Measurements from ENCODE around the gene GM2A.
"Not testable (repeated sequence)": the region's sequence is repeated elsewhere in the genome, so short reads cannot be mapped to it uniquely, and the experiment has no call there.

Gene GM2A

GRCh38 chr5:151285683-151286082 lies 32.7 kb downstream of the GM2A start:
- no peak overlapping the region for H2AFZ ChIP-seq (ENCODE audit: low read length, unreplicated experiment)
- peak overlapping the region; percentile 40 for H3K4me3 ChIP-seq (ENCODE audit: low read depth, low read length)
- H3K27ac ChIP-seq (ENCODE audit: low read depth, low read length): no peak overlapping the region
- peaks cover 28% of the 10 kb centered on the region; the same call in 1 of the 2 replicates for H3K27me3 ChIP-seq (ENCODE audit: insufficient read depth, low read length)
- no peaks in the 10 kb centered on the region for H3K4me1 ChIP-seq (ENCODE audit: control insufficient read depth, insufficient read depth, low read length, unreplicated experiment)
- no peaks in the 10 kb centered on the region for H3K79me2 ChIP-seq (ENCODE audit: control insufficient read depth, insufficient read depth, low read length, unreplicated experiment)
- no peaks in the 10 kb centered on the region for H3K36me3 ChIP-seq (ENCODE audit: insufficient read depth, low read length)

GRCh38 chr5:151286246-151286645 lies 33.3 kb downstream of the GM2A start:
- no peaks in the 10 kb centered on the region for H3K4me1 ChIP-seq (ENCODE audit: control insufficient read depth, insufficient read depth, low read length, unreplicated experiment)
- no peaks in the 10 kb centered on the region for H3K79me2 ChIP-seq (ENCODE audit: control insufficient read depth, insufficient read depth, low read length, unreplicated experiment)
- no peak overlapping the region for H2AFZ ChIP-seq (ENCODE audit: low read length, unreplicated experiment)
- H3K27me3 ChIP-seq (ENCODE audit: insufficient read depth, low read length): peaks cover 28% of the 10 kb centered on the region; the same call in 1 of the 2 replicates
- peak overlapping the region; percentile 40 for H3K4me3 ChIP-seq (ENCODE audit: low read depth, low read length)
- no peaks in the 10 kb centered on the region for H3K36me3 ChIP-seq (ENCODE audit: insufficient read depth, low read length)
- H3K27ac ChIP-seq (ENCODE audit: low read depth, low read length): no peak overlapping the region

GRCh38 chr5:151288180-151288579 lies 35.2 kb downstream of the GM2A start:
- H2AFZ ChIP-seq (ENCODE audit: low read length, unreplicated experiment): no peak overlapping the region
- no peaks in the 10 kb centered on the region for H3K36me3 ChIP-seq (ENCODE audit: insufficient read depth, low read length)

GRCh38 chr5:151293624-151294023 lies 40.6 kb downstream of the GM2A start:
- Histone ChIP-seq H3K4me1 (ENCODE audit: control insufficient read depth, insufficient read depth, low read length, unreplicated experiment) (no peaks in the 10 kb centered on the region), H3K27ac (ENCODE audit: low read depth, low read length) (no peak overlapping the region), H3K36me3 (ENCODE audit: insufficient read depth, low read length) (no peaks in the 10 kb centered on the region), H3K4me3 (ENCODE audit: low read depth, low read length) (no peak overlapping the region), H3K27me3 (ENCODE audit: insufficient read depth, low read length) (no peaks in the 10 kb centered on the region), H3K79me2 (ENCODE audit: control insufficient read depth, insufficient read depth, low read length, unreplicated experiment) (no peaks in the 10 kb centered on the region), H2AFZ (ENCODE audit: low read length, unreplicated experiment) (no peak overlapping the region)

More at GRCh38 chr5:151288180-151288579, 35.2 kb downstream of the GM2A start:
- Histone ChIP-seq H3K4me3 (ENCODE audit: low read depth, low read length) (no peak overlapping the region), H3K79me2 (ENCODE audit: control insufficient read depth, insufficient read depth, low read length, unreplicated experiment) (no peaks in the 10 kb centered on the region), H3K4me1 (ENCODE audit: control insufficient read depth, insufficient read depth, low read length, unreplicated experiment) (no peaks in the 10 kb centered on the region), H3K27ac (ENCODE audit: low read depth, low read length) (no peak overlapping the region), H3K27me3 (ENCODE audit: insufficient read depth, low read length) (peaks cover 26% of the 10 kb centered on the region; the same call in 1 of the 2 replicates)

- Histone ChIP-seq H3K79me2 (ENCODE audit: control insufficient read depth, insufficient read depth, low read length, unreplicated experiment) (no peaks in the 10 kb centered on the region), H3K27me3 (ENCODE audit: insufficient read depth, low read length) (peaks cover 8% of the 10 kb centered on the region), H3K27ac (ENCODE audit: low read depth, low read length) (no peak overlapping the region), H2AFZ (ENCODE audit: low read length, unreplicated experiment) (no peak overlapping the region), H3K4me3 (ENCODE audit: low read depth, low read length) (no peak overlapping the region), H3K36me3 (ENCODE audit: insufficient read depth, low read length) (no peaks in the 10 kb centered on the region), H3K4me1 (ENCODE audit: control insufficient read depth, insufficient read depth, low read length, unreplicated experiment) (no peaks in the 10 kb centered on the region)
These were observed 42.2 kb downstream of the GM2A start for GRCh38 chr5:151295138-151295537.

- H2AFZ ChIP-seq (ENCODE audit: low read length, unreplicated experiment): no peak overlapping the region
- peaks cover 16% of the 10 kb centered on the region for H3K27me3 ChIP-seq (ENCODE audit: insufficient read depth, low read length)
- H3K27ac ChIP-seq (ENCODE audit: low read depth, low read length): no peak overlapping the region
- H3K4me1 ChIP-seq (ENCODE audit: control insufficient read depth, insufficient read depth, low read length, unreplicated experiment): no peaks in the 10 kb centered on the region
- H3K36me3 ChIP-seq (ENCODE audit: insufficient read depth, low read length): no peaks in the 10 kb centered on the region
- no peak overlapping the region for H3K4me3 ChIP-seq (ENCODE audit: low read depth, low read length)
- no peaks in the 10 kb centered on the region for H3K79me2 ChIP-seq (ENCODE audit: control insufficient read depth, insufficient read depth, low read length, unreplicated experiment)
These were observed 42.9 kb downstream of the GM2A start for GRCh38 chr5:151295791-151296477.

GRCh38 chr5:151296478-151296830 lies 43.5 kb downstream of the GM2A start:
- Histone ChIP-seq H3K36me3 (ENCODE audit: insufficient read depth, low read length) (no peaks in the 10 kb centered on the region), H3K79me2 (ENCODE audit: control insufficient read depth, insufficient read depth, low read length, unreplicated experiment) (no peaks in the 10 kb centered on the region), H2AFZ (ENCODE audit: low read length, unreplicated experiment) (no peak overlapping the region), H3K4me3 (ENCODE audit: low read depth, low read length) (no peak overlapping the region), H3K4me1 (ENCODE audit: control insufficient read depth, insufficient read depth, low read length, unreplicated experiment) (no peaks in the 10 kb centered on the region), H3K27ac (ENCODE audit: low read depth, low read length) (no peak overlapping the region), H3K27me3 (ENCODE audit: insufficient read depth, low read length) (peaks cover 22% of the 10 kb centered on the region)

- no peak overlapping the region for H3K27ac ChIP-seq (ENCODE audit: low read depth, low read length)
- no peak overlapping the region for H2AFZ ChIP-seq (ENCODE audit: low read length, unreplicated experiment)
- no peaks in the 10 kb centered on the region for H3K4me1 ChIP-seq (ENCODE audit: control insufficient read depth, insufficient read depth, low read length, unreplicated experiment)
- no peaks in the 10 kb centered on the region for H3K36me3 ChIP-seq (ENCODE audit: insufficient read depth, low read length)
- H3K4me3 ChIP-seq (ENCODE audit: low read depth, low read length): no peak overlapping the region
- peaks cover 27% of the 10 kb centered on the region for H3K27me3 ChIP-seq (ENCODE audit: insufficient read depth, low read length)
- H3K79me2 ChIP-seq (ENCODE audit: control insufficient read depth, insufficient read depth, low read length, unreplicated experiment): no peaks in the 10 kb centered on the region
These were observed 44.0 kb downstream of the GM2A start for GRCh38 chr5:151296974-151297373.

- no peak overlapping the region for H3K27ac ChIP-seq (ENCODE audit: low read depth, low read length)
- H3K4me1 ChIP-seq (ENCODE audit: control insufficient read depth, insufficient read depth, low read length, unreplicated experiment): no peaks in the 10 kb centered on the region
- H3K4me3 ChIP-seq (ENCODE audit: low read depth, low read length): no peak overlapping the region
- no peak overlapping the region for H2AFZ ChIP-seq (ENCODE audit: low read length, unreplicated experiment)
- no peaks in the 10 kb centered on the region for H3K79me2 ChIP-seq (ENCODE audit: control insufficient read depth, insufficient read depth, low read length, unreplicated experiment)
- no peaks in the 10 kb centered on the region for H3K36me3 ChIP-seq (ENCODE audit: insufficient read depth, low read length)
- H3K27me3 ChIP-seq (ENCODE audit: insufficient read depth, low read length): peaks cover 38% of the 10 kb centered on the region
These were observed 45.3 kb downstream of the GM2A start for GRCh38 chr5:151298063-151298855.

GRCh38 chr5:151303666-151304065 lies 50.7 kb downstream of the GM2A start, which contains the start of gene SLC36A3:
Gene SLC36A3, minus strand, starts transcription at chr5:151303766. Its CDS starts 412 bp downstream, at chr5:151303354.
- no peak within 1 kb of the TSS for H2AFZ ChIP-seq (ENCODE audit: low read length, unreplicated experiment)
- H3K27ac ChIP-seq (ENCODE audit: low read depth, low read length): no peak within 1 kb of the TSS
- peaks cover 79% of the 10 kb centered on the region for H3K27me3 ChIP-seq (ENCODE audit: insufficient read depth, low read length)
- no peak within 1 kb of the TSS for H3K4me3 ChIP-seq (ENCODE audit: low read depth, low read length)
- H3K4me1 ChIP-seq (ENCODE audit: control insufficient read depth, insufficient read depth, low read length, unreplicated experiment): no peaks in the 10 kb centered on the region
- no peaks in the 10 kb centered on the region for H3K79me2 ChIP-seq (ENCODE audit: control insufficient read depth, insufficient read depth, low read length, unreplicated experiment)
- no peaks in the 10 kb centered on the region for H3K36me3 ChIP-seq (ENCODE audit: insufficient read depth, low read length)

- H3K4me1 ChIP-seq (ENCODE audit: control insufficient read depth, insufficient read depth, low read length, unreplicated experiment); H3K4me3 ChIP-seq (ENCODE audit: low read depth, low read length); H3K79me2 ChIP-seq (ENCODE audit: control insufficient read depth, insufficient read depth, low read length, unreplicated experiment); H3K27ac ChIP-seq (ENCODE audit: low read depth, low read length); H2AFZ ChIP-seq (ENCODE audit: low read length, unreplicated experiment); H3K36me3 ChIP-seq (ENCODE audit: insufficient read depth, low read length): not testable (repeated sequence)
- H3K27me3 ChIP-seq (ENCODE audit: insufficient read depth, low read length): peaks cover 55% of the 10 kb centered on the region
These were observed 56.3 kb downstream of the GM2A start for GRCh38 chr5:151309266-151309665.
